ENCODE measurements around the gene HBS1L. TPM values are rescaled to one million over a fixed set of nuclear protein-coding genes. Genes with fewer than 3 reads are reported as not detected.

HBS1L gene
- total and polyA plus RNA-seq, 9 of the 15 experiments (the other 6 are each of a cell fraction or from before 2014, with no cell fraction given) = 101 to 199 (median 145) TPM

GRCh38 chr6:134948142-134948541, 106.5 kb downstream of the HBS1L start:
- H3K9ac ChIP-seq (ENCODE audit: insufficient read depth in 1 of 2, low read depth in 2 of 2, low read length in 2 of 2) = no peak overlapping the region
- ChIA-PET POLR2A (interaction anchor here (0.7 to 1.6 kb wide), 2 partner anchors 8 to 9 kb away, joined by 4 to 5 read pairs; no protein-coding TSS in a partner anchor), CTCF (ENCODE audit: low intra/inter-chr PET ratio) (interaction anchor here (0.6 kb wide), 1 partner anchor 851 kb away, joined by 4 read pairs; no protein-coding TSS in a partner anchor)
- H3K4me2 ChIP-seq (ENCODE audit: insufficient read depth, low read length) = no peak overlapping the region
- TF ChIP-seq ZKSCAN1 (IDR thresholded peaks at IDR 0.05; ENCODE audit: low read depth, low read length) (no peak), CEBPB (tag; IDR thresholded peaks at IDR 0.05) (peak; percentile 50), ERF (CRISPR knock-in tag; IDR thresholded peaks at IDR 0.05) (no peak), CEBPG (CRISPR knock-in tag; IDR thresholded peaks at IDR 0.05) (no peak), CEBPG (tag; conservative IDR thresholded peaks at IDR 0.05 in 1 of 2, IDR thresholded peaks at IDR 0.05 in 1 of 2) (peak; percentile 21 to 62; a peak in 1 of 4 replicates)
- H3K4me3 ChIP-seq = no peak overlapping the region
- H3K27me3 ChIP-seq (ENCODE audit: control insufficient read depth in 2 of 2, insufficient read depth in 2 of 2, low read length in 2 of 2) = no peaks in the 10 kb centered on the region
- no peaks in the 10 kb centered on the region for H3K9me3 ChIP-seq (replicated peaks; ENCODE audit: control insufficient read depth, insufficient read depth, low read depth, low read length)
- H3K27ac ChIP-seq (ENCODE audit: extremely low read depth, low read depth, low read length) = no peak overlapping the region
- no peaks in the 10 kb centered on the region for H3K9me1 ChIP-seq (ENCODE audit: control insufficient read depth, insufficient read depth, low read length)
- intact Hi-C loops (cut with micrococcal nuclease) = loop anchor here (10.0 kb wide), 2 partner anchors 293 to 1023 kb away; no protein-coding TSS in a partner anchor
- no peak overlapping the region for H2AFZ ChIP-seq (ENCODE audit: low read depth, low read length)
- no peaks in the 10 kb centered on the region for H3K36me3 ChIP-seq (ENCODE audit: control insufficient read depth, insufficient read depth, low read length)
- H3K79me2 ChIP-seq (ENCODE audit: control insufficient read depth, insufficient read depth, low read length) = no peaks in the 10 kb centered on the region
- in situ Hi-C loops (cut with MboI) = no loop called here
- H4K20me1 ChIP-seq (replicated peaks; ENCODE audit: control insufficient read depth, insufficient read depth, low read length) = no peaks in the 10 kb centered on the region
- H3K4me1 ChIP-seq (replicated peaks in 1 of 2; ENCODE audit: control insufficient read depth in 2 of 2, insufficient read depth in 2 of 2, low read length in 2 of 2) = no peaks in the 10 kb centered on the region; a peak in 1 of 5 replicates
- ATAC-seq = no peak
- no peak for DNase-seq (ENCODE audit: extremely low read depth in 1 of 4, low spot score in 3 of 4)
- BruUV-seq (replicated peaks) = no TSS peak
- peak; percentile 11 for FAIRE-seq

GRCh38 chr6:134945045-134945444, 109.6 kb downstream of the HBS1L start:
- H3K4me3 ChIP-seq = no peak overlapping the region
- H3K27ac ChIP-seq (ENCODE audit: extremely low read depth, low read depth, low read length) = no peak overlapping the region
- POLR2A ChIA-PET = interaction anchor here (0.6 kb wide), 1 partner anchor 23 kb away, joined by 3 read pairs; no protein-coding TSS in a partner anchor
- FAIRE-seq = no peak
- H3K79me2 ChIP-seq (ENCODE audit: control insufficient read depth, insufficient read depth, low read length) = no peaks in the 10 kb centered on the region
- intact Hi-C loops (cut with micrococcal nuclease) = loop anchor here (10.0 kb wide), 2 partner anchors 290 to 1020 kb away; no protein-coding TSS in a partner anchor
- no peaks in the 10 kb centered on the region for H3K9me1 ChIP-seq (ENCODE audit: control insufficient read depth, insufficient read depth, low read length)
- no peaks in the 10 kb centered on the region for H3K9me3 ChIP-seq (replicated peaks; ENCODE audit: control insufficient read depth, insufficient read depth, low read depth, low read length)
- H3K4me1 ChIP-seq (replicated peaks in 1 of 2; ENCODE audit: control insufficient read depth in 2 of 2, insufficient read depth in 2 of 2, low read length in 2 of 2) = no peaks in the 10 kb centered on the region
- in situ Hi-C loops (cut with MboI) = no loop called here
- H4K20me1 ChIP-seq (replicated peaks; ENCODE audit: control insufficient read depth, insufficient read depth, low read length) = no peaks in the 10 kb centered on the region
- ATAC-seq = no peak
- CTCF ChIA-PET (ENCODE audit: low intra/inter-chr PET ratio) = no interaction called here
- no TSS peak for BruUV-seq (replicated peaks)
- no peak for DNase-seq (ENCODE audit: extremely low read depth in 1 of 4, low spot score in 3 of 4)
- H3K4me2 ChIP-seq (ENCODE audit: insufficient read depth, low read length) = no peak overlapping the region
- H2AFZ ChIP-seq (ENCODE audit: low read depth, low read length) = no peak overlapping the region
- H3K27me3 ChIP-seq (ENCODE audit: control insufficient read depth in 2 of 2, insufficient read depth in 2 of 2, low read length in 2 of 2) = no peaks in the 10 kb centered on the region
- no peak overlapping the region for H3K9ac ChIP-seq (ENCODE audit: insufficient read depth in 1 of 2, low read depth in 2 of 2, low read length in 2 of 2)
- no peaks in the 10 kb centered on the region for H3K36me3 ChIP-seq (ENCODE audit: control insufficient read depth, insufficient read depth, low read length)
- no peak for TF ChIP-seq TRIM28 (IDR thresholded peaks at IDR 0.05)
- no peak for TF ChIP-seq SMARCE1 (IDR thresholded peaks at IDR 0.05)
- TF ChIP-seq ZNF280A (IDR thresholded peaks at IDR 0.05; ENCODE audit: low read depth, partially characterized antibody) = no peak
- TF ChIP-seq BCOR (IDR thresholded peaks at IDR 0.05) = peak; percentile 35; the same call in 1 of the 2 replicates
- TF ChIP-seq CAMTA2 (CRISPR knock-in tag; conservative IDR thresholded peaks at IDR 0.05) = no peak
- TF ChIP-seq U2AF1 (optimal IDR thresholded peaks at IDR 0.05; ENCODE audit: low read depth, low read length) = no peak
- TF ChIP-seq EP300 (IDR thresholded peaks at IDR 0.05; ENCODE audit: low read length) = no peak
- no peak for TF ChIP-seq ARID3B (CRISPR knock-in tag; IDR thresholded peaks at IDR 0.05; ENCODE audit: borderline replicate concordance)
